MG63 (cell line): ENCODE results near the gene ST8SIA6. TPM values are rescaled to one million over a fixed set of nuclear protein-coding genes. Genes with fewer than 3 reads are reported as not detected.
"Not testable (repeated sequence)": the region's sequence is repeated elsewhere in the genome, so short reads cannot be mapped to it uniquely, and the experiment has no call there.

Source experiments
- DNase-seq: peaks from one replicate; pipeline ENCODE4 v3.0.0-alpha.2; 2020
- H3K27me3 ChIP-seq: fragments of 250-450 bp; sonication (Bioruptor Pico); 2 replicates; pipeline ENCODE4 v1.5.1; 2020; ENCODE audit warnings: mild to moderate bottlenecking, moderate library complexity
- H3K36me3 ChIP-seq: fragments of 250-450 bp; sonication (Bioruptor Pico); 2 replicates; pipeline ENCODE4 v1.5.1; 2020; ENCODE audit warnings: mild to moderate bottlenecking, moderate library complexity
- H3K4me3 ChIP-seq: fragments of 250-450 bp; sonication (Bioruptor Pico); 2 replicates; pipeline ENCODE4 v1.5.1; 2020; ENCODE audit warnings: mild to moderate bottlenecking, moderate library complexity
- H3K9me3 ChIP-seq: fragments of 250-450 bp; sonication (Bioruptor Pico); 2 replicates; pipeline ENCODE4 v1.5.1; 2020; ENCODE audit warnings: mild to moderate bottlenecking, moderate library complexity
- total RNA-seq: library from RNA; depleted of rRNA; stranded (reverse); fragments of >200 nt; shearing (Covaris generic); gene quantifications from 2 replicates; pipeline ENCODE4 v1.2.3, GENCODE V29; 2014; ENCODE audit warnings: low replicate concordance

ST8SIA6 gene
- total RNA-seq, 1 experiment from 2014 or later = not detected

DNA sequence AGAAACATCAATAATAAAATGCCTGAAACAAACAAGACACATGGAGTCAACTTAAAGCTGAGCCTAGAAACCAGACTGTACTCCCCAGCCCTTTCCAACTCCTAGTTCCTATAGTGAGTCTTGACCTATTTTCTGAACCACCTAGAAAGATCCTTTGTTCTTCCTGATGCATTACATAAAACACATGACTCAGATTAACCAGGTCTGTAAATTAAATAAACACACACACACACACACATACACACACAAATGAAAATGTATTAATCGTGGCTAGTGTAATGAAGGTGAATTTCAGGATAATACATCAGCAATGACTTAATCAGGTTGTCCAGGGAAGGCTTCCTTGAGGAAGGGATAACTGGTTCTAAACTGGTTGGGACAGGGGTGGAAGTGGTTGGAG, 104.7 kb downstream of the ST8SIA6 start:
- Histone ChIP-seq H3K27me3 (no peaks in the 10 kb centered on the region), H3K9me3 (no peaks in the 10 kb centered on the region)
- DNase-seq = no peak

DNA sequence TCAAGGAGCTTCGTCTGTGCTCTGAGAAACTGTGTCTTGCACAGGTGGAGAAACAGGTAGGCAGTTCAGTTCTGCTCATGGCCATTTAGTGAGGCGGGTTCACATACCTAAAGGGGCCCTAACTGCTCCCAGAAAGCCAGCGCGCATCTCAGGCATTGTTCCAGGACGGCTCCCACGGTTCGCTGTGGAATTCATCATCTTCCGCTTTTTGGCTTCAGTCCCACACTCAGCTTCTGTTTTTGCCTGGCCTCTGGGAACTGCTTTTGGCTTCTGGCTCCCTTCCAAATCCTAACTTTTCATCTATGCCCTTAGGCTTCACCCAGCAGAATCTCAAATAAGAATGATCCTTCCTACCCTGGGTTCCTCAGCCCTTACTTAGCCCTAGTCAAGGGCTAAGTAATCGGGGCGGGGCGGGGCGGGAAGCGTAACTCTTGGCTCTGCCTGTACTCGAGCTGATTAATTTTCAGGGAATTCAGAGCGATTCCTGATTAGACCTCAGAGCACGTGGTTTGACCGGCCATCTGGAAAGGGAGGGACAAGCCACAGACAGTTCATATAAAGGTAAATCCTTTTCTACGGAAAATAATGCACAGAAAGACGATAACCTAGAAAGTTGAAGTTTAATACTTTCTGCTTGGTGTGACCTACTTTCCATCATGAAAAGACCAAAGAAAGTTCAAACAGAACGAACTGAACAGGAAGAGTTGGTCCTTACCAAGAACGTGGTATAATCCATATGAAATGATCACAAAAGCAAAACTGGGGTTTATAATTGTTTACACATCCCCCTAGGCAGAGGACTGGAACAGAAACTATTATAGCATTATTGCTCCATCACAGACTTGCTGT, 105.7 kb downstream of the ST8SIA6 start:
- no peaks in the 10 kb centered on the region for H3K9me3 ChIP-seq
- no peaks in the 10 kb centered on the region for H3K27me3 ChIP-seq
- no peaks in the 10 kb centered on the region for H3K36me3 ChIP-seq
- peak; percentile 88 for DNase-seq
- H3K4me3 ChIP-seq = peak overlapping the region; percentile 10

More for the DNA sequence above, 104.7 kb downstream of the ST8SIA6 start:
- Histone ChIP-seq H3K4me3 (no peak overlapping the region), H3K36me3 (no peaks in the 10 kb centered on the region)

DNA sequence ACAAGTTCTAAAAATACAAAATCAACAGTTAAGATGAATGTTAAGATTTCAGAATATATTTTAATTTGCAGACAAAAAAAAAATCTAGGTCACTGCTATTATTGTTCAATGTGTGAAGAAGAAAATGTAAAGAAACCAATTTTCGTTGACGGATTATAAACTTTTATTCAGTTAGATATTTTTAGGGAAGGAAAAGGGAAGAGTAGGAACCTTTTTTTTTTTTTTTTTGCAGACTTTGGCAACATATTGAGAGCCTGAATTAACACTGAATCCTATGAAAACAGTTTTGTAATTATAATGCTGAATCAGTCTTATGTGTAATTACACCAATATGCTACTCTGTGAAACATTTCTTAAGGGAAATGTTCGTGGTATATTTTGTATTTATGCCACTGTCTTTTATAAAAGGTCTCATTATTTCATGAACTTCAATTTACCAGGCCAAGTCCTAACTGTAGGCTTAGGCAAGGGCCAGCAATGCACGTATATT, 106.3 kb downstream of the ST8SIA6 start:
- Histone ChIP-seq H3K27me3 (no peaks in the 10 kb centered on the region), H3K9me3 (no peaks in the 10 kb centered on the region), H3K4me3 (no peak overlapping the region), H3K36me3 (no peaks in the 10 kb centered on the region)
- no peak for DNase-seq

DNA sequence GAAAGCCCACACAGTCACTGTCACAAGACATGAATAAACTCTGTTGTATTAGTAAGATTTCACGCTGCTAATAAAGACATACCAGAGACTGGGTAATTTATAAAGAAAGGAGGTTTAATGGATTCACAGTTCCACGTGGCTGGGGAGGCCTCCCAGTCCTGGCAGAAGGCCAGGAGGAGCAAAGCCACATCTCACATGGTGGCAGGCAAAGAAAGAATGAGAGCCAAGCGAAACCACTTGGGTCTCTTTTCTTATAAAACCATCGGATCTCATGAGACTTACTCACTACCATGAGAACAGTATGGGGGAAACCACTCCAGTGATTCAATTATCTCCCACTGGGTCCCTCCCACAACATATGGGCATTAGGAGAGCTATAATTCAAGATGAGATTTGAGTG, 110.2 kb downstream of the ST8SIA6 start:
- peak; percentile 9 for DNase-seq
- Histone ChIP-seq H3K36me3 (no peaks in the 10 kb centered on the region), H3K9me3 (peaks cover 8% of the 10 kb centered on the region; the same call in 1 of the 2 replicates), H3K4me3 (no peak overlapping the region), H3K27me3 (no peaks in the 10 kb centered on the region)

GRCh38 chr10:17343118-17343517, 111.3 kb downstream of the ST8SIA6 start:
- Histone ChIP-seq H3K9me3 (peaks cover 8% of the 10 kb centered on the region; the same call in 1 of the 2 replicates), H3K27me3 (no peaks in the 10 kb centered on the region), H3K36me3 (no peaks in the 10 kb centered on the region), H3K4me3 (no peak overlapping the region)
- no peak for DNase-seq

GRCh38 chr10:17340144-17340829, 114.1 kb downstream of the ST8SIA6 start:
- Histone ChIP-seq H3K4me3 (no peak overlapping the region), H3K36me3 (no peaks in the 10 kb centered on the region), H3K9me3 (peaks cover 8% of the 10 kb centered on the region; the same call in 1 of the 2 replicates), H3K27me3 (no peaks in the 10 kb centered on the region)
- no peak for DNase-seq

DNA sequence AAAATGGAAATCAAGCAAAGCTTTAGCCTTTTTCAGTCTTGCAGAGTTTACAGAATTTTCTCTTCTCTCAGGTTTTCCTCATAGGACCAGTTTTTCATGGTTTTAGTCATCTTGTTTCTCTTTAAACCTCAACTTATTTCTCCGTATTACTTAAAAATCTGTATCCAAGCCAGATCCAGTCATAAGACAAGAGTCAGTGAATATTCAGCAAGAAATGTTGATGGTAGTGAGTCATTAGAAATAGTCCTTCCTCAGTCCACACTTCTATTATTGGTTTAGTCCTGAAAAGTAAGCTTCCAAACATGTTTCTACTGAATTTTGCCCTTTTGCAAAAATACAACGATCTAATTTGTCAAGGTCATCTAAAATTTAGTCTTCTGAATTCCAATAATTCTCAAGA, 119.3 kb downstream of the ST8SIA6 start:
- no peak overlapping the region for H3K4me3 ChIP-seq
- DNase-seq = no peak
- H3K36me3 ChIP-seq = no peaks in the 10 kb centered on the region

DNA sequence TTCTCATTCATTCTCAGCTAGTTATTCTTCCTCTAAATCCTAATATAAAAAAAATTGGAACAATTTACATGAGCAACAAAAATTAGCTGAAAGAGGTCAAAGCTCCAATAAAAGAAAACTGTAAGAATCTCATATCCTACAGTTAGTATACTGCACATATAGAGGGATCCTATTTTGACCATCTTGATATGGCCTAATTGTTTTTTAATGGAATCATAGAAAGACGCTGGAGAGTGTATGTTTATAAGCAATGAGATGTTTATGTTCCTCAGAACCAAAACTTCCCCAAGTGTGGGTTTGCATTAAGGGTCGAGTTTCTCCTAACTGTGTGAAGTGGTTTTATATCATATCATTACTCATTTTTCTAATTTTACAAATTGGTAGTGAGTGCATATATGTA, 123.9 kb downstream of the ST8SIA6 start:
- no peaks in the 10 kb centered on the region for H3K27me3 ChIP-seq
- no peak overlapping the region for H3K4me3 ChIP-seq
- no peaks in the 10 kb centered on the region for H3K36me3 ChIP-seq
- DNase-seq = no peak
- no peaks in the 10 kb centered on the region for H3K9me3 ChIP-seq

More for the DNA sequence above, 119.3 kb downstream of the ST8SIA6 start:
- Histone ChIP-seq H3K9me3 (0 out of 2 replicates have a peak, but pooled peaks cover 2% of the 10 kb centered on the region), H3K27me3 (no peaks in the 10 kb centered on the region)

DNA sequence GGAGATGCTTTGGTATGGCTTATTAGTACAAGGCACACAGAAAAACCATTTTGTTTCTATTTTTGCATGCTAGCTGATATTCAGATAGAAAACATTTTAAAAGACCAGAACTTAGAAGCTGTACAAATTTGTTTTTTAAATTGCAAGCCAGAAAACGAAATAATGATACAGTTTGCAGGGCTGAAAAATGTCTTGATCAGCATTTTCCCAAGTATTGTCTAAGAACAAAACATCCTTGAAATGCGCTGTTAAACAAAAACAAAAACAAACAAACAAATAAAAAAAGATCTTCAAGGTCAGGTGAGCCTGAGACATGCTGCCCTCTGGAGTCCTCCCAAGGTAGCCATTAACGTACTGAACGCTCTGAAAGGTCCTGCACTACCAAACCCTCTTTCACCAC, 128.0 kb downstream of the ST8SIA6 start:
- Histone ChIP-seq H3K9me3 (no peaks in the 10 kb centered on the region), H3K36me3 (no peaks in the 10 kb centered on the region), H3K4me3 (no peak overlapping the region), H3K27me3 (no peaks in the 10 kb centered on the region)
- DNase-seq = no peak

GRCh38 chr10:17321957-17322356, 132.4 kb downstream of the ST8SIA6 start:
- DNase-seq, H3K4me3 ChIP-seq, H3K9me3 ChIP-seq, H3K36me3 ChIP-seq: not testable (repeated sequence)
- peaks cover 14% of the 10 kb centered on the region for H3K27me3 ChIP-seq

DNA sequence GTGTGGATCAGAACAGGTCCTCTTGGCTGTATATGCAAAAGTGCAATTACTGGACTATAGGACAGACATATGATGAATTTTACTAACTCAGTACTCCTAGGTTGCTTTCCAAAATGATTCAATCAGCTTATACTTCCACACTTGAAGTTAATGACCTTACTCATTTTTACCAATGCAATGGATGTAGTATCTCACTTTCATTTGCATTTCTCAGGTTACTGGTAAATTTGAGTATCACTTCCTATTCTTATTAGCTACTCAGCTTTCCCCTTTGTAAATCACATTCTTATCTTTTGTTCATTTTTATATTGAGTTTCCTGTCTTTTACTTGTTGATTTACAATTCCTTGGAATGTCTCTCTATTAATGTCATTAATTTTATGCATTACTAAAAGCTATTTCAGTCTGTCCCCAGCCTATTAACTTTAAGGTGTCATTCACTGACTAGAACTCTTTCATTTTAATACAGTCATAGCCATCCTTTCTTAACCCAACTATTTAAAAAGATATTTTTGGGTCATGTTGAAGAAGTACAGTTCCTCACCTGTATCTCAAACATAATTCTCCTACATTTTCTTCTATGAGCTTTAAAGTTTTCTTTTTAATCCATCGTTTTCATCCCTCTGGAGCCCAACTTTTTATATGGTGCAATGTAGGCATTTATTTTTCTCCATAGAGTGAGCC, 137.8 kb downstream of the ST8SIA6 start:
- no peaks in the 10 kb centered on the region for H3K9me3 ChIP-seq
- H3K36me3 ChIP-seq = no peaks in the 10 kb centered on the region
- H3K27me3 ChIP-seq = peaks cover 52% of the 10 kb centered on the region
- DNase-seq = no peak
- no peak overlapping the region for H3K4me3 ChIP-seq

GRCh38 chr10:17309435-17309834, 145.0 kb downstream of the ST8SIA6 start:
- H3K36me3 ChIP-seq = no peaks in the 10 kb centered on the region
- no peak overlapping the region for H3K4me3 ChIP-seq
- H3K9me3 ChIP-seq = no peaks in the 10 kb centered on the region
- no peak for DNase-seq
- H3K27me3 ChIP-seq = peaks cover 21% of the 10 kb centered on the region

DNA sequence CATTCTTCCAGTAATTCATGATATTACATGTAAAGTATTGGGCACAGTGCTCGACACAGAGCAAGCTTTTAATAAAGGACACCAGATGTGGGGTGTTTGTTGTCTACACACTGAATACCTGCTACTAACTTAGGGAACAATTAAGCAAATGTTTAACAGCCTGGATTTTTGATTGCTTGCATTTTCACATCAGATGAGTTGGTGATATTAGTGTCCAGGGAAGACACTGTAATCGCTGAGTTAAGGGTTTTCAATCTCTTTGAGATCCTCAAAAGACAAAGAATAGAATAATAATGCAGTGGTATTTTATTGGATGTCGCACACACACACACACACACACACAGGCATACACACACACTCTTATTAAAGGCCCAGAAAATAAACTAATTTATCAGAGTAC, 147.3 kb downstream of the ST8SIA6 start:
- no peak for DNase-seq
- H3K36me3 ChIP-seq = no peaks in the 10 kb centered on the region
- peaks cover 11% of the 10 kb centered on the region for H3K27me3 ChIP-seq
- no peak overlapping the region for H3K4me3 ChIP-seq
- H3K9me3 ChIP-seq = no peaks in the 10 kb centered on the region

DNA sequence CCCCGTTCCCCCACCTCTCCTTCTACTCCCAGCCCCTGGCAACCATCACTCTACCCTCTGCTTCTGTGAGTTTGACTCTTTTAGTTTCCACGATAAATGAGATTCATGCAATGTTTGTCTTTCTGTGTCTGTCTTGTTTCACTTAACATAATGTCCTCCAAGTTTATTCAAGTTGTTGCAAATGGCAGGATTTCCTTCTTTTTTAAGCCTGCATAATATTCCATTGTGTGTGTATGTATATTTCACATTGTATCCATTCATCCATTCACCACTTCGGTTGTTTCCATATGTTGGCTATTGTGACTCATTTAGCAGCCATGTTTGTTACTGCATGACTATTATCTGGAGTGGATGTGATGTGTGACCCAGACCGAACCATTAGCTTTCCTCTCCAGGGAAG, 162.0 kb downstream of the ST8SIA6 start:
- Histone ChIP-seq H3K4me3 (no peak overlapping the region), H3K27me3 (peaks cover 7% of the 10 kb centered on the region), H3K9me3 (no peaks in the 10 kb centered on the region), H3K36me3 (no peaks in the 10 kb centered on the region)
- no peak for DNase-seq

DNA sequence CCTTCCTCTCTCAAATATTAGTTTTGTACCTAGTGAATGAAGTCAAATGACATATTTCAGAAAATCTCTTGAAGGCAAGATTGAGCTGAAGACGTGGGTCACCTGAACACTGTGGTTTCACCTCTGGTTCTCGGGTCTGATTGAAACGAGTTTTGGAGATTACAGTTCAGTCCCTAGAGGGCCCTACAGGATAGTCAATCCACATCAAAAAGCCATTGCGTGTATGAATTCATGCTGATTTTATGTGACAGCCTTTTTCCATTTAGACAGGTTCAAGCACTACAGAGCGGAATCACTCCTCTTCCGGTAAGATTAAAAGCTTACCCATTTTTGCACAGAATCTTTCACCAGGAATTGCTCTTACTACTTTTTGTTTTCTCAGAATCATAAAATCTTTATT, 164.2 kb downstream of the ST8SIA6 start:
- Histone ChIP-seq H3K27me3 (peaks cover 10% of the 10 kb centered on the region), H3K4me3 (no peak overlapping the region), H3K36me3 (no peaks in the 10 kb centered on the region), H3K9me3 (no peaks in the 10 kb centered on the region)
- DNase-seq = no peak

DNA sequence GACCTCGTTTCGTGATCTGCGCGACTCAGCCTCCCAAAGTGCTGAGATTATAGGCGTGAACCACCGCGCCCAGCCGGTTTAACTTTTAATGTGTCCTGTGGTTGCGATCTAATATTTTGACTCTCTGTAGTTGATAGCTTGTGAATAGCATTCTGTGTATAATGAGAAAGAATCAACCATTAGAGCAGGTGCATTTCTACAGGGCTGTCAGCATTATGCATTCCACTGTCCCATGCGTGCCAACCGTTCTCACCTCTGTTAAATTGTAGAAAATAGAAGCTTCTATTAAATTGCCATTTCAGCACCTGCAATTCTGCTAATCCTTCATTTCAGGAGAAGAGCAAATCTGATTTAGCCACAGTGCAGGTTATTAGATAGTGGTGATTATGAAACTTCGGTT, 164.6 kb downstream of the ST8SIA6 start:
- no peak for DNase-seq
- peaks cover 10% of the 10 kb centered on the region for H3K27me3 ChIP-seq
- no peaks in the 10 kb centered on the region for H3K9me3 ChIP-seq
- no peak overlapping the region for H3K4me3 ChIP-seq
- no peaks in the 10 kb centered on the region for H3K36me3 ChIP-seq
